Upper lobe of left lung (tissue), 4 donors: ENCODE measurements around the gene EXD3.

Experiments used
- POLR2A ChIP-seq, 4 donors: fragments of 450-650 bp; IDR thresholded peaks; one replicate each; pipeline ENCODE4 v1.5.1; 2016 to 2017; ENCODE audit warnings: antibody characterized with exemption in 4 of 4, mild to moderate bottlenecking in 2 of 4
- TF ChIP-seq, protein P1 (sequence below), 6 experiments: fragments of 450-650 bp in 4 of 6; fragments of 200-600 bp in 2 of 6; sonication (generic) in 2 of 6; IDR thresholded peaks; one replicate each; pipeline ENCODE4 v1.5.1; 2016 to 2019; ENCODE audit warnings: antibody characterized with exemption in 6 of 6

DNA sequence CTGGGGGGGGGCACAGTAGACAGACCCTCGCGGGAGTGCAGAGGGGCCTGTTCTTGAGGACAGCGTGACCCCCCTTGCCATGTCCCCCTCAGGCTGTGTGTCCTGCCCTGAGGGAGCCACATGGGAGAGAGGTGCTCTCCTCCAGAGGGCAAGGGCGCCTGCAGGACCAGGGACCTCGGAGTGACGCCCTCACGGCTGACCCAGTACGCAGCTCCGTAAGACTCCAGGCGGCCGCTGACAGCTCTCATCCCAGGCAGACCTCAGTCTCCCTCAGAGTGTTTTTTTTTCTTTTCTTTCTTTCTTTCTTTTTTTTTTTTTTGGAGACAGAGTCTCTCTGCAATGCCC is 27.3 kb downstream of the EXD3 start:
- TF ChIP-seq, protein P1, sequence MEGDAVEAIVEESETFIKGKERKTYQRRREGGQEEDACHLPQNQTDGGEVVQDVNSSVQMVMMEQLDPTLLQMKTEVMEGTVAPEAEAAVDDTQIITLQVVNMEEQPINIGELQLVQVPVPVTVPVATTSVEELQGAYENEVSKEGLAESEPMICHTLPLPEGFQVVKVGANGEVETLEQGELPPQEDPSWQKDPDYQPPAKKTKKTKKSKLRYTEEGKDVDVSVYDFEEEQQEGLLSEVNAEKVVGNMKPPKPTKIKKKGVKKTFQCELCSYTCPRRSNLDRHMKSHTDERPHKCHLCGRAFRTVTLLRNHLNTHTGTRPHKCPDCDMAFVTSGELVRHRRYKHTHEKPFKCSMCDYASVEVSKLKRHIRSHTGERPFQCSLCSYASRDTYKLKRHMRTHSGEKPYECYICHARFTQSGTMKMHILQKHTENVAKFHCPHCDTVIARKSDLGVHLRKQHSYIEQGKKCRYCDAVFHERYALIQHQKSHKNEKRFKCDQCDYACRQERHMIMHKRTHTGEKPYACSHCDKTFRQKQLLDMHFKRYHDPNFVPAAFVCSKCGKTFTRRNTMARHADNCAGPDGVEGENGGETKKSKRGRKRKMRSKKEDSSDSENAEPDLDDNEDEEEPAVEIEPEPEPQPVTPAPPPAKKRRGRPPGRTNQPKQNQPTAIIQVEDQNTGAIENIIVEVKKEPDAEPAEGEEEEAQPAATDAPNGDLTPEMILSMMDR (IDR thresholded peaks at IDR 0.05) = no peak
- no peak for TF ChIP-seq POLR2A (IDR thresholded peaks at IDR 0.05)
